KOPT-K1 (cell line): ENCODE measurements around the gene MEX3B.

Experiments
- H3K27ac ChIP-seq: fragments of 200-600 bp; sonication (generic); 2 replicates; pipeline ENCODE4 v1.5.1; 2016; ENCODE audit warnings: antibody characterized with exemption, mild to moderate bottlenecking, low read depth, low read length; ENCODE audit not compliant: poor library complexity, severe bottlenecking
- H3K36me3 ChIP-seq: fragments of 200-600 bp; sonication (generic); 2 replicates; pipeline ENCODE4 v1.5.1; 2017; ENCODE audit warnings: antibody characterized with exemption, mild to moderate bottlenecking, low read length, moderate library complexity; ENCODE audit not compliant: insufficient read depth
- H3K9me3 ChIP-seq: fragments of 200-600 bp; sonication (generic); 2 replicates; pipeline ENCODE4 v1.5.1; 2017; ENCODE audit warnings: antibody characterized with exemption, low read length, mild to moderate bottlenecking; ENCODE audit not compliant: insufficient read depth, poor library complexity, severe bottlenecking

MEX3B gene

DNA sequence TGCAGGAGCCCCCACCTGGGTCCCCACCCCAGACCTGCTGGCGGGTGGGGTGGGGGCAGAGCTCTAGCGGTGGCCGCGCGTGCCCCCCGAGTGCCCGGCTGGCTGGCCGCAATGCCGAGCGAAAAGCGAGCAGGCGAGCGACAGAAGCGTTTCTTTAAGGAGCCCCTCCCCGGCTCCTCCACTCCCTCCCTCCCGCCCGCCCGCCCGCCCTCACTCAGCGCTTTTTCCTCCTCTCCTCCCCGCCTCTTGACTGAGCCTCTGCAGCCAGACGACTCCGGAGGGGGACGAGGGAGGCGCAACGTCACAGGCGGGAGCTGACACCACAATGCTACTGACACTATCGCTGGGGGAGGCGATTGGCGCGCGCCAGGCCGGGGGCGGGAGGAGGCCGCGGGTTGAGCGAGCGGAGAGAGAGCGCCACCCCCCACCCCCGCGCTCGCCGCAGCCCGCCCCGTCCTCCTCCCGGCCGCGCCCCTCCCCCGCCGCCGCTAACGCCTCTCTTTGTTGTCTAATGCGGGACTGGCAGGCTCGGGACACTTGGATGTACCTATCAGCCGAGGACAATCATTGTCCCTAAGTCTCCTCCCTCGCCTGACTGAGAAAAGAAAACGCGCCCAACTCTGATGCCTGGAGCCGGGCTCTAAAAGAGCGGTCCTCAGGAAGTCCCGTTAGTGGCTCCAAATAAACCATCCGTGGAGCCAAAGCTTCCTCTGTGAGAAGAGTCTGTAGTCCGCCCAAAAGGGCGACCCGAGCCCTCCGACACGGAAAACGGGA, at the start of gene MEX3B:
Gene MEX3B, minus strand, starts transcription at position 127 of the 774 bp plus-strand sequence. CDS start 313 bp downstream, outside the sequence.
- peak within 1 kb of the TSS; percentile 79 for H3K27ac ChIP-seq
- H3K36me3 ChIP-seq: no peaks in the 10 kb centered on the region
- no peaks in the 10 kb centered on the region for H3K9me3 ChIP-seq

GRCh38 chr15:82093774-82094211, 48.0 kb upstream of the MEX3B start:
- Histone ChIP-seq H3K27ac (no peak overlapping the region), H3K36me3 (no peaks in the 10 kb centered on the region), H3K9me3 (no peaks in the 10 kb centered on the region)

DNA sequence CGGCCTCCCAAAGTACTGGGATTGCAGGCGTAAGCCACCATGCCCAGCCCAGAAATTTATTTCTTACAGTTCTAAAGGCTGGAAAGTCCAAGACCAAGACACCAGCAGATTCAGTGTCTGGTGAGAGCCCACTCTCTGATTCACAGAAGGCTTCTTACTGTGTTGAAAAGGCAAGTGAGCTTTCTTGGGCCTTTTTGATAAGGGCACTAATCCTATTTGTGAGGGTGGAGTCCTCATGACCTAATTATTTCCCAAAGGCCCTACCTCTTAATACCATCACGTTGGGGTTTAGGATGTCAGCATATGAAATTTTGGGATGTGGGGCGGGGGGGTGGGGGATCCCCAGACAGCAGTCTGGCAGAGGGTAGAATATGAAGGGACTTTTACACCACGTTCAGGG, 47.5 kb upstream of the MEX3B start:
- Histone ChIP-seq H3K27ac (no peak overlapping the region), H3K9me3 (no peaks in the 10 kb centered on the region), H3K36me3 (no peaks in the 10 kb centered on the region)

DNA sequence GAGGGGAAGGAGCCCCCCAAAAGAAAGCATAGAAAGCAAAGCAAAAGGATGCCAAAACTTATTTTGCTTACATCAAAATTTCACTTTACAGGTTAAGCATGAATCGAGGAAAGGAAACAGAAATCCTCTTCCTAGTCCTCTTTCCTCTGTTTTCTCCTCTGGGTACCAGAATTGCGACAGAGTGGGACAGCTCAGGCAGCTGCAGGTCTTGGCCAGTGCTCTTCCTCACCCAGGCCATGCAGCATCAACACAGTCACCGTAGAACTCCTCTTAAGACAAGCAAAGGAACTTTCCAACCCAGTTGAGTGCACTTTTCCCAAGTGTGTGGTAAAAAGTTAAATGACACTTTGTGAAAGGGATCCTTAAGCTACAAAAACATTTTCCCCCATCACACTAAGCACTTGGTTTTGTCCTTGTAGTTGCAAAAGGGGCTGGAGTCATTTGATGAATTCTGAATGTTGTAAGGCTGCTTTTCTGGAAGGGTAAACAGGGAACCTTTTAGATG, 45.9 kb upstream of the MEX3B start:
- Histone ChIP-seq H3K9me3 (no peaks in the 10 kb centered on the region), H3K36me3 (no peaks in the 10 kb centered on the region), H3K27ac (no peak overlapping the region)

- H3K9me3 ChIP-seq: no peaks in the 10 kb centered on the region
- H3K27ac ChIP-seq: no peak overlapping the region
- H3K36me3 ChIP-seq: no peaks in the 10 kb centered on the region
These were observed 40.6 kb upstream of the MEX3B start for GRCh38 chr15:82086243-82086995.

GRCh38 chr15:82081914-82082762, 36.3 kb upstream of the MEX3B start:
- Histone ChIP-seq H3K27ac (no peak overlapping the region), H3K36me3 (no peaks in the 10 kb centered on the region), H3K9me3 (no peaks in the 10 kb centered on the region)

DNA sequence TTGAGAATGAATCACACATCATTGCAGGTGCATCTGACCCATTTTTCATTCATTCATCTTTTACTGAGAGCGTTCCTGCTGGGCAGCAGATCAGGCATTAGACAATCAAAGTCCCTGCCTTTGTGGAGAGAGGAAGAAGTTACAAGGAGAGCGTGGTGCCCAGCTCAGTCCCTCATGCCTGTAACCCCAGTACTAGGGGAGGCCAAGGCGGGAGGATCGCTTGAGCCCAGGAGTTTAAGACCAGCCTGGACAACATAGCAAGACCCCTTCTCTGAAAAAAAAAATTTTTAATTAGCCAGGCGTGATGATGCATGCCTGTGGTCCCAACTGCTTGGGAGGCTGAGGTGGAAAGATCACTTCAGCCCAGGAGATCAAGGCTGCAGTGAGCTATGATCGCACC, 35.0 kb upstream of the MEX3B start:
- Histone ChIP-seq H3K36me3 (no peaks in the 10 kb centered on the region), H3K9me3 (no peaks in the 10 kb centered on the region), H3K27ac (no peak overlapping the region)

DNA sequence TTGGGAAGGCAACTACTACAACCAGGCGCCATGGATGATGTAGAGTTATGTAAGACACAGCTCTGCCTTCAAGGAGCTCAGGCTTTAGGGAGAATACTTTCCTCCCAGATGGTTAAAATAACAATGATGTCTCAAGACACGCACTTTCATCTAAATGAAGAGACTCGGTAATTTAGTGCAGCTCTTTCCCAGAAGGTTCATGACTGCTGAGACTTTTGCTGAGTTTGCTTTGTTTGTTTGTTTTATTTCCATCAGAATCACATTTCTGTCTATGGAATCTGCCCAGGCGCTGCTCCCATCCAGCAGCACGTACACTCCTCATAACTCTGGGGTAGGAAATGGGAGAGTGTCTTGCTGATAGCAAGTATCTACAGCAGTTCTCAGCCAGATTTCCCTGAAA, 33.9 kb upstream of the MEX3B start:
- no peak overlapping the region for H3K27ac ChIP-seq
- H3K36me3 ChIP-seq: no peaks in the 10 kb centered on the region
- no peaks in the 10 kb centered on the region for H3K9me3 ChIP-seq

GRCh38 chr15:82074610-82075009, 28.8 kb upstream of the MEX3B start:
- H3K27ac ChIP-seq: no peak overlapping the region
- H3K9me3 ChIP-seq: no peaks in the 10 kb centered on the region
- no peaks in the 10 kb centered on the region for H3K36me3 ChIP-seq

DNA sequence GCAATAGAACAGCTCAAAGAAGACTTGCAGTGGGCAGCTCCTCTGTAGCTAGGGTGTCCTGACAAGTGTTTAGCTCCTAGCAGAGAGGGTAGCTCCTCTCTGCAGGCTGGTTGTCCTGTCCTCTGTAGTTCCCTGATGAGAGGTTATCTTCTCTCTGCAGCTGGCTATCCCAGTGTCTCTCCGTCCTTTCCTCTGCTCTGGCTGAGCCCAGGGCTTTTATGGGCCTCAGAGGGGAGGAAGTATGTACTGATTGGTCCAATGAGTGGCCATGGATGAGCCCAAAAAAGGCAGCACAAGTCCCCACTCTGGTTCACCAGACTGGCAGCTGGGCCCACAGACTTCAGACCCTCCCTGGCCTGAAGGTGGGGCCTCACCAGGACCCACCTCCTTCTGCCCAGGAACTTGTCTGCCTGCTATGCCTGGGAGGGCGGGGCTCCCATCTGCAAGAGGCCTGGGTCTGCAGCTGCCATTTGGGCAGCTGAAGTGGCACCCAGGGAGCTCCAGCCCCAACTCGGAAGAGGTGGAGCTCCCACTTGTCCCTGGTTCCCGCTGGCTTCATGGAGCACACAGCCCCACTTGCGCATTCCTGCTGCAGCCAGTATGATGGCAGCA, 27.2 kb upstream of the MEX3B start:
- Histone ChIP-seq H3K27ac (no peak overlapping the region), H3K36me3 (no peaks in the 10 kb centered on the region), H3K9me3 (no peaks in the 10 kb centered on the region)

GRCh38 chr15:82066455-82066854, 20.6 kb upstream of the MEX3B start:
- H3K9me3 ChIP-seq: no peaks in the 10 kb centered on the region
- H3K36me3 ChIP-seq: no peaks in the 10 kb centered on the region
- H3K27ac ChIP-seq: no peak overlapping the region

- Histone ChIP-seq H3K27ac (no peak overlapping the region), H3K36me3 (no peaks in the 10 kb centered on the region), H3K9me3 (no peaks in the 10 kb centered on the region)
These were observed 19.0 kb upstream of the MEX3B start for GRCh38 chr15:82064824-82065223.

DNA sequence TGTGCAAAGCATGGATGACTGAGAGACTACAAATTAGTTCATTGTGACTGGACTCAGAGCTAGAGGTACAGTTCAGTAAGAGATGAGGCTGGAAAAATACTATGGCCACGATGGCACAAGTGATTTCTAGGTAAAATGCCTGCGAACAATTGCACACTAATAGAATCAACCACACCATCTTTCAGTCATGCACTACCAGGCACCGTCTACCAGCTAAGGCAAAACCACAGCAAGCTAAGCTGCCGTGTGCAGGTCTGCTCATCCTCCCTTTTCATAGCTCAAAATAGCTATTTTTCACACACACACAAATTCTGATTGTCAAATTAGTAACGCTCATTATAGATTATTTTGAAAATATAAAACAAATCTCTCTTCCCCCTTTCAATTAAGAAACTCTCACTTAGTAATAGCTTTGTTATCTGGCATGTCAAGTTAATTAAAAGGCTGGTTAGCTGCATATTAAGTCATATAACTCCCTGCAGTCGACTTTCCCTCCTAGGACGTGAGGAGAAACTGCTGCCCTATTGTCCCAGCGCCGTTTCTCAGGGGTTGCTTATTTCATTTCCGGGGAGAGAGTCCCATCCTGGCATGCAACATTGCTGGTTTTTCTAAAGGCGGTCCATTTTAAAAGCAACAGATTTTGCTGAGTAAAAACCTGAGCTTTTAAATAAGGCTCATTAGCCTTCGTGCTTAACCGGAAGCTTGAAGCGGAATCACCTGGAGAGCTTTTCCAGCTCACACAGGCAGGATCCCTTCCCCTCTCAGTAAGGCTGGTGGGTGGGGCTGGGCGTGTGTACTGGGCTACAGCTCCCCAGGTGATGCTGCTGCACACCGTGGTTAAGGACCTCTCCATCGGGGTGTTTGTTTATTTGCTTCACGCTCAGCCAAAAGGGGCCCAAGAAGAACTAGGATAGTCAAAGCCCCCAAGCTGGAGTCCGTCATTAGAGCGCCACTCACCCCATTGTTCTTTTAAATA, 16.9 kb upstream of the MEX3B start:
- Histone ChIP-seq H3K36me3 (no peaks in the 10 kb centered on the region), H3K27ac (no peak overlapping the region), H3K9me3 (no peaks in the 10 kb centered on the region)

DNA sequence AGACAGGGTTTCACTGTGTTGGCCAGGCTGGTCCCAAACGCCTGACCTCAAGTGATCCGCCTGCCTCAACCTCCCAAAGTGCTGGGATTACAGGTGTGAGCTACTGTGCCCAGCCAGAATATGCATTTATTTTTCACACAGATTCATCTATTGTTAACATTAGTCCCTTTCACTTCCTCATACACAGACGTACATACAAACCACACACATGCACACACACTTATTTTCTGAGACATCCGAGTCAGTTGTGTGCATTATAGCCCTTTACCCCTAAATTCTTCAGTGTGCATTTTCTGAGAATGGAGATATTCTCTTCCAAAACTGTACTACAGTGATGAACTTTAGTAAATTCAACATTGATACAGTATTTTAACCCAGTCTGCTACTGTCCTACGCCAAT, 15.0 kb upstream of the MEX3B start:
- Histone ChIP-seq H3K36me3 (no peaks in the 10 kb centered on the region), H3K9me3 (no peaks in the 10 kb centered on the region), H3K27ac (no peak overlapping the region)
